Measurements from ENCODE around the gene CNNM1.

CNNM1 gene

DNA sequence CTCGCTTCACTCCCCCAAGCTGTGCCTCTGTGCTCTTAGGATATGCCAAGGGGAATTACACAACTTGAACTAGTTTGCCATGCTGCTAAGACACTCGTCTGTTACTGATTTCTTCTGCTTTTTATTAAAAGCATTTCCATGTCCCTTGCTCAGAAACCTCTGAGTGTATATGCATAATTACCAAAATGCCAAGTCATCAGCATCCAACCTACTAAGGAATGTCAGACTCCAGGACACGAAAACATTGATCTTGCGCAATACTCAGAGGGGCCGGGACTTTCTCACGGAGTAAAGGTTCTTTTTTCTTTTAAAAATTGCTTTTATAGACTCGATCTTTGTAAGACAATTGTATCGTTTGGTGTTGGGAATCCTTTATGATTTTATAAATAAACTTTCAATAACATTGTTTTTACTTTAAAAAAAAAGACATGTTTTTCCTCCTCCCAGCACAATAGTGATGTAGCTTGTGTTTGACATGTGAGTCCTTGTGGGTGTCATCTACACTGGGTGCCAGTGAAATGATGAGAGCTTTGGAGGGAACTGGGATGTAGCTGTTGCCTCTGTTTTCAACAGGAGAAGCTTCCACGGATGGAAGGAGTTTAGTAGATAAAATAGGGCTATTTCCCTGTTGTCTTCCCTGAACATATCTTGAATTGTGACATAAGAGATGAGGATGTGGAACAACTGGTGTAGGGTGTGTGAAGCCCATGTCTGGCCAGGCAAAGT is 43.6 kb downstream of the CNNM1 start:
- DNase-seq (ENCODE audit: low read depth in 3 of 3), result no peak

GRCh38 chr10:99374526-99374925 is 45.4 kb downstream of the CNNM1 start:
- no peak for DNase-seq (ENCODE audit: low read depth in 3 of 3)

DNA sequence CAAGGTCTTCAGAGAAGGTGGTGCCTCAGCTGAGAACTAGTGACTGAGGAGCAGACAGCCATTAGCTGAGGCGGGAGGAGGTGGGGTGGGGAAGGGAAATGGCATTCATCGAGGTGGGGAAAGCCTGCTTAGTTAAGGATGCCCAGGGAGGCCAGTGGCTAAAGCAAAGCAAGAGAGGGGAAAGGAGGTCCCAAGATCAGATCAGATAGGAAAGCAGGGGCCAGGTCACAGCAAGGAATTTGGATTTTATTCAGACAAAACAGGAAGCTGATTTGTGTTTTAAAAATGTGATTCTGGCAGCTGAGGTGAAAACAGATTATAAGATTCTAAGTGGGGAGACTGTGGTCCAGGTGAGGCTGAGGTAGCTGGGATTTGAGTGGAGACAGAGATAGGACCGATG is 45.8 kb downstream of the CNNM1 start:
- no peak for DNase-seq (ENCODE audit: low read depth in 3 of 3)

DNA sequence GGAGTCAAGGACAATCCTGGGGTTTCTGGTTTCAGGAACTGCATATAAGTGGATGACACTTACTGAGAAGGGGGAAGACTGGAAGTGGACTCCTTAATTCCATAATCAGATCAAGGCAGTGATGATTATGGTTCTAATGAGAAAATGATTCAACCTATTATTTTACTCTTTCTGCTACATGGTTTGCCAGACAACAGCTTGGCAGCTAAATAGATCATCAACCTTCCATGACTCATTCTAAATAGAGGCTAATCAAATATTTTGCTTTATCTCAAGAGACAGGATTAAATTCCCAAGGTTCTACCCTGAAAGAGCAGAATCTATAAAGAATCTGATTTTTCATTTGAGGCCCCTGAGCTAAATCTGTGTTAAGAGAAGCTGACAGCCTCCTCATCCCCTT is 46.3 kb downstream of the CNNM1 start:
- DNase-seq (ENCODE audit: low read depth in 3 of 3), result no peak

DNA sequence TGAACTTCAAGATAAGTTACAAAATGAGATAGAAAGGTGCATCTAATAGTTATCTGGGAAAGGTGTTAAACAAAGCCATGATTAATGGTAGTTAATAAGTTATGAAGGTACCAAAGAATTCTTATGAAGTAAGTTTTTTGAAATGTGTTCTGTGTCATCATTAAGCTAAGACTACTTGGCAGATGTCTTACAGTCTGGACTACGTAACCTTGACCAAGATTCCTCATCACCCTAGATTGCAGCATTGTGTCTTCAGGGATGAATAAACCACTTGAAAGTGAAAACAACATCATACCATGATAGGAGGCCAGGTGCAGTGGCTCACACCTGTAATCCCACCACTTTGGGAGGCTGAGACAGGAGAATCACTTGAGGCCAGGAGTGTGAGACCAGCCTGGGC is 53.0 kb downstream of the CNNM1 start:
- no peak for DNase-seq (ENCODE audit: low read depth in 3 of 3)

DNA sequence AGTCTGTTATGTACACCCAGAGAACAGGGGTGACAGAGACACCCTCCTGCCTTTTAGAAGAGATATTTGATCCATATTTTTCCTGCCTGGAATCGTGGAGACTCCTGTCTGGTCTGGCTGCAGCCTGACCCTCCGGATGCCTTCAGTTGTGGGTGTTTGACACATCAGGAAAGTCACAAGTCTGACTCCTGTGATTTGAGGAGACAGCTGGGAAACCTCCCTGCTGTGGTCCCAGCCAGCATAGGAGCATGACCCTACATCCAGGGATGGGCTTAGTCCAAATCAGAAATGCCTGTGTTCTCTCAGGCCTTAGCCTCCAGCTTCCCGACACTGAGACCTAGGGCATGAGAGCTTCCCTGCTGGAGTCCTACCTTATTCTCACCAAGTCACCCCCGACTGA is 57.9 kb downstream of the CNNM1 start:
- no peak for DNase-seq (ENCODE audit: low read depth in 3 of 3)

- DNase-seq (ENCODE audit: low read depth in 3 of 3), result no peak
Measured at GRCh38 chr10:99387541-99387940, 58.4 kb downstream of the CNNM1 start.

- no peak for DNase-seq (ENCODE audit: low read depth in 3 of 3)
Measured at GRCh38 chr10:99389729-99390480, 60.7 kb downstream of the CNNM1 start.

DNA sequence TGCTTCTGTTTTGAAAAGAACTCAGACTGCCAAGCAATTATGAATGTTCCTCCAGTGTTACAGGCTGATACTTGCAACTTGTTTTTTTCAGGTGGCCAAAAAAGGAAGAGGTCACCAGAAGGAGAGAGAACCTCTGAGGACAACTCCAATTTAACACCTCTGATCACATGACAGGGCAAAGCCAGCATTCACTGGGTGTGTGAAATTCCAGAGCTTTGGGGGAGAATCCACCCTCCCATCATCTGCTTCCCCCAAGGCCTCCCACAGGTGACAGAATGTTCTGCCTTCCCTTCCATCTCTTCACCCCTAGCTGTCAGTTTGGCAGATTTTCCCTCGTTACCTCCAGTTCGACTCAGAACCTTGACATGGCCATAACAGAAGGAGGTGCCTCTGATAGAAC is 62.2 kb downstream of the CNNM1 start:
- no peak for DNase-seq (ENCODE audit: low read depth in 3 of 3)

DNA sequence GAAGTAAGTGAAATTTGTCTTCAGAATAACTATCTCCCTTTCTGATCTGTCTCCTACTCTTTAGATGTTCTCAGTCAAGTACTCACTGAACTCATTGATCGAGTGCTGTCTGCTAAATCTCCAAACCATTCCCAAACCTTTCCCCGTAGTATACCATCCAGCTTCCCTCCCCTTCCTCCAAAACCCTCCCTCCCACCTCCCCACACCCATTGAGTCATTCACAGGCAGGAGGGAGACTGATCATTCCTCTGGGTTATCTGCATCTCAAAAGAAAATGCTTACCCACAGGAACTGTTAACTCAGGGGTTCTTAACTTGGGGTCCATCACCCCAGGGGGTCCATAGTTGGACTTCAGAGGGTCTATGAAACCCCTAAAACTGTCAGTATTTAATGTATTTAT is 63.9 kb downstream of the CNNM1 start:
- DNase-seq (ENCODE audit: low read depth in 3 of 3), result no peak

DNA sequence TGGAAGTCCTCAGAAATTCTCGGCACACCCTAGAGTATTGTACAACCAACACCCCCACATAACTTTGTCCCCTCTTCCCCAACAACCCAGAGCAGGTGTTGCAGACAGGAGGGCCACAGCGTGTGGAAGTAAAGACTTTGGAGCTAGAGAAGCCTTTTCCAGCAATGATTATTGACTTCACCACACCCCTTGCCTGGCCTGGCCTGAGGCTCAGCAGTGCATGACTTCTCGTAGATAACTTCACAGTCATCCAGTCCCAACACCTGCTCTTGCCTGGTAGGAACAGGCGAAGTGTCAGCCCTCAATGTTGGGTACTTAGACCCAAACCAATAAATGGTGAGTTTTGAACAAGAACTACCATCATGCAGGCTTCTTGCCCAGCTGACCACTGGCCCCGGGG is 64.5 kb downstream of the CNNM1 start:
- no peak for DNase-seq (ENCODE audit: low read depth in 3 of 3)

- no peak for DNase-seq (ENCODE audit: low read depth in 3 of 3)
Measured at GRCh38 chr10:99394256-99394655, 65.1 kb downstream of the CNNM1 start.

- DNase-seq (ENCODE audit: low read depth in 3 of 3), result no peak
Measured at GRCh38 chr10:99394761-99395386, 65.7 kb downstream of the CNNM1 start.

GRCh38 chr10:99395750-99396445 is 66.7 kb downstream of the CNNM1 start:
- no peak for DNase-seq (ENCODE audit: low read depth in 3 of 3)

DNA sequence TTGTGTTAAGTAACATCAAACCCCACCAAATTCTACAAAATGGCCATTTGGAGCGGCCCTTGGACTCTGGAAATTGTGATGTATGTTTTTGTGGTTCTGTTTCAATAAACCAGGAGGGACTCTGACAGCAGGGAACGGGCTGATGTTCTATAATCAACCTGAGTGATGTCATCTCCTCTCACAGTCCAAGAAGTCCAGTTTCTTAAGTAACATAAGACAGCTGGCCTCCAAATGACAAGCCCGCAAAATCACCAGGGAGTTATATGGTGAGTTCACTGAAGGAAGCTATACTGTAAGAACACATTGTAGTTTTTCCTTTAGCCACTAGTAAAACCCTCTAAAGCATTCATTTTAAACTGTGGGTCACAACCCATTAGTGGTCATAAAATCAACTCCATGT is 67.3 kb downstream of the CNNM1 start:
- DNase-seq (ENCODE audit: low read depth in 3 of 3), result no peak

DNA sequence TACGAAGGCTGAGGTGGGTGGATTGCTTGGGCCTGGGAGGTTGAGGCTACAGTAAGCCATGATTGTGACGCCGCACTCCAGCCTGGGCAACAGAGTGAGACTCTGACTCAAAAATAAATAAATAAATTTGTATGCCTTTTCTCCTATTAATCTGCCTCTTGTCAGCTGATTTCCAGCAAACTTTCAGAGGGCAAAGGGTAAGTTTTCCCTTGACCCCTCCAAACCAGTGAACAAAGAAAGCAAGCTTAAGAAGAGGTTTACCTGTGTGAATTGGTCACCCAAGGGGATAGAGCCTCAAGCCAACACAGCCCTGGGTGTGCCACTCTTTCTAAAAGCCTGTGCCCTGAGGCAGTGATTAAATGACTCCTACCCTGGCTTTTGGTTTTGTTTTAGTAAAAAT is 70.5 kb downstream of the CNNM1 start:
- DNase-seq (ENCODE audit: low read depth in 3 of 3), result no peak

GRCh38 chr10:99403674-99404073 is 74.5 kb downstream of the CNNM1 start:
- no peak for DNase-seq (ENCODE audit: low read depth in 3 of 3)

- DNase-seq (ENCODE audit: low read depth in 3 of 3), result no peak
Measured at GRCh38 chr10:99406149-99406548, 77.0 kb downstream of the CNNM1 start.

GRCh38 chr10:99410146-99410545 is 81.0 kb downstream of the CNNM1 start:
- DNase-seq (ENCODE audit: low read depth in 3 of 3), result no peak

DNA sequence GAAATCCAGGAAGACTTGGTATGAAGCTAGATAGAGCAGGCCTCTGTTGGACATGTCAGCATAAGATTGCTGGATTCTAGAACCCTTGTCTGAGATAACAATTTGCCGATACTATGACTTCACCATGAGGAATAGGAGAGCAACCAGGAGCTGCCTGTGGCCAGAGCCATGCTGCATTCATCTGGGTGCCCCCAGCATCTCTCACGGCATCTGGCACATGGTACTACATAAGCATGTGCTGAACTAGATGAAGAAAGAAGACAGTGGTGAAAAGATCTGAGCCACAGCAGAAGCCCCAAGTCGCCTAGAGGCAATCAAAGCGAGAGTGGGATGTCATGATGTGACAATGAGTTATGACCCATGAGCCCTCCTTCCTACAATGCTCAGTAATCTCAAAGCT is 81.7 kb downstream of the CNNM1 start:
- DNase-seq (ENCODE audit: low read depth in 3 of 3), result no peak

- DNase-seq (ENCODE audit: low read depth in 3 of 3), result no peak
Measured at GRCh38 chr10:99411546-99411945, 82.4 kb downstream of the CNNM1 start.

DNA sequence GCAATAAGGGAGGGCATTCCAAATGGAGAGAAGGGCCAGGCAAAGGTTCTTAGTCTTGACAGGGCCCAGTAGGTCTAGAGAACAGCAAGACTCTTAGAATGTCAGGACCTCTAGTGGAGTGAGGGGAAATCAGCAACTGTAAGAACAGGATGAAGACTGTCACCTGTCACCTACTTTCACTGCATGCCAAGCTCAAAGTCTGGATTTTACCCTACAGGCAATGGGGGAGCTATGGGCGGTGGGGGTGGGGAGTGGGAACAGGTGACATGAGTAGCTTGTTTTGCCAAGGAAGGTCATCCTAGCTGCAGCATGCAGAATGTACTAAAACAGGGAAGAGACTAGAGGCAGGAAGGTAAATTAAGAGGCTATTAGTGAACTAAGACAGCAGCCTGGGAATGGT is 82.9 kb downstream of the CNNM1 start:
- DNase-seq (ENCODE audit: low read depth in 3 of 3), result no peak
